HG02763 (cell line): ENCODE data around the gene CTR9.
A peak's percentile ranks its signal among the peaks of the same experiment; 100 is the strongest.

ENCODE experiments used
- ATAC-seq: cut with Tn5 transposase; IDR thresholded peaks from one replicate; pipeline ENCODE4 v1.9.1; 2021; ENCODE audit warnings: mild to moderate bottlenecking, moderate library complexity; ENCODE audit not compliant: unreplicated experiment

The CTR9 gene

DNA sequence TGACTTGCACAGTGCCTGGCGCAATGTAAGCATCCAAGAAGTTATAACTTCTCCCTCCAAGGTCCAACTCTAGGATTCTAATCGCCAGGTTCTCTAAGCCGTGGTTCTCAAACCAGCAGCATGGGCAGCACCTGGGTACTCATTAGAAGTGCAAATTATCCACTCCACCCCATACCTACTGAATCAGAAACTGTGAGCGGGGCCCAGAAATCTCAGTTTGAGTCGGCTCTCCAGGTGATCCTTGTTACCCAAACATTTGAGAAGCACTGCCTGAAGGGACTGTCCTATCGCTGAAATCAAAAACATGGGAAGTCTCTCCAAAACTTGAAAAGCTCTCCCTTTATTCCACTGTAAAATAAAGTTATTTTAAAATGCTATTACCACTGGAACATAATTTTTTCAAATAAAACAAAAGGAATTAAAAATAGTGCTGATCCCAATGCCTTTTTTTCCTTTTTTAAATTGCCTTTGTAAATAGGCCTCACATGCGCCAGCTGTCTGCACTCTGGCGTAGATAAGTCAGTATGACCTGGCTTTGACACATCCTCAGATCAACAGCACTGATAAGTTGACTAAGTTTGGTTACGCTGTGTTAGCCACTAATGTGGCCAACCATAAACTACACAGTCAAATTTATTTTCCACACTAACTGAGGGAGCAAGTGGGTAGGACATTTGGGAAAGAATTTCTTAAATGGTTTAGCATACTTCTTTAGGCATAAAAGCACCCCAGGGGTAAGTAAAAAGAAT, 8.4 kb upstream of the CTR9 start:
- no peak for ATAC-seq

DNA sequence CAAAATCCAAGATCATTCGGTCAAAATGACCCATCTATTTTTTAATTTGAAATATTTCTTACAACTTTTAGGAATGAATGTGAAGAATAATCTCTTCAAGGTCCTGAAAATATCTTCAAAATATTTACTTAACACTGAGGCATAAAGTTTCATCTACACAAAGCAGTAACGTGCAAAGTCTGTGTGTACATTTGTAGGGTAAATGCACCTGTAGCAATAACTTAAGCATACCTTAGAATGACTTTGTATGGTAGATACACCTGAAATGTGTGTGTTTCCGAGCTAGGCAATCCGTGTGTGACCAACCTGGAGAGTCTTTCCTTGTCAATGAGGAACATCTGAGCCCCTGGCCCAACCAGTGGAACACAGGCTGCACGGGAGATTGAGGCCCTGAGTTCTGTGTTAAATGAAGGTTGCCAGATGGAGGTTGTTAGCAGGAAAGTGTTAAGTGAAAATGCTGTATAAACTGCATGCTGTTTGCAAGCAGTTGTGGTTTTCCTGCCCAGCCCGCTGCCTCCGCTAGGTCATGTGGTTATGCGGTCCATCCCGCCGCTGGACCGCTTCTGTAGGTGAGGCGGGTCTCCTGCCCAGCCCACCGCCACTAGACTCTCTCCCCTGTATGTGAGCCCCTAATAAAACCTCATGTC, 7.6 kb upstream of the CTR9 start:
- ATAC-seq: peak; percentile 45

DNA sequence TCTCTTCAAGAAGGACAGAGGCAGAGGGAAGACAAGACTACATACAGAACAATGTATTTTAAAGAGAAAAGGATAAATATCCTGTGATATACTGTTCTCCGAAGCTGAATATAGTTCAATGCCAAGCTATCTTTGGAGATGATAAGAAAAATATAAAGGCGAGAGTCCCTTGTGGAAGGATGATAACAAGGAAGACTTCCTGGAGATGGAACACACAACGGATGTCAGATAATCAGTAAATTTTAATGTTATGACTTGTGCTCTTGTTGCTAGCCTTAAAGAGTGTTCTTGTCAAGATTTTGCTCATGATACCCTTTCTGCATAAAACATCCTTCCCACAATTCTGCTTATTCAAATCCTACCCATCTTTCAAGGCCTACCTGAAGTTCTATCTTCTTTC, 6.8 kb upstream of the CTR9 start:
- ATAC-seq: no peak

DNA sequence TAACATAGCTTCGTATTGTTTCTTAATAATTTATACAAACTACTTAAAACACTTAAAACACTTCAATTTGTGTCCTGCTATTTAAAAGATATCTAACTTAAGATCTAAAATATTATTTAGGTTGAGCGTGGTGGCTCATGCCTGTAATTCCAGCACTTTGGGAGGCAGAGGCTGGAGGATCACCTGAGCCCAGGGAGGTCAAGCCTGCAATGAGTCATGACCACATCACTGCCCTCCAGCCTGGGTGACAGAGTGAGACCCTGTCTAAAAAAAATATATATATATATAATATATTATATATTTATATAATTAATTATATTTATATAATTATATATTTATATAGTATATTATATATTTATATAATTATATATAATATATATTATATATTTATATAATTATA, 4.2 kb upstream of the CTR9 start:
- no peak for ATAC-seq

DNA sequence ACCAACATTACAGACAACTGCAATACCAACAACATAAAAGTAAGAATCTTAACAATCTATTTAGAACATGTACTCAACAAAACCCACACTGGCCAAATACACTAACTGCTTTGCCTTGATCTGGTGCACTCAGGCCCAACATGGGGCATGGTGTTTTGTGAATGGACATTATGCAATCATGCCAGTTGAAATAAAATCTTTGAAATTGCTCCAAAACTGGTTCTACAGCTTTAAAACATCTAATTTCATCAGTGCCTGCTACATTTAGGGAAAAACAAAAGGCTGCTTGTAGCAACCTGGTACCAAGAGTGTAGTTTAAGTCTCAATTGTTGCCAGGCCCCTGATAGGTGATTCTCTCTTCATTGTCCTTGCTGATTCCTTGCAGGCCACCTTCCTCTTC, 3.3 kb upstream of the CTR9 start:
- no peak for ATAC-seq

DNA sequence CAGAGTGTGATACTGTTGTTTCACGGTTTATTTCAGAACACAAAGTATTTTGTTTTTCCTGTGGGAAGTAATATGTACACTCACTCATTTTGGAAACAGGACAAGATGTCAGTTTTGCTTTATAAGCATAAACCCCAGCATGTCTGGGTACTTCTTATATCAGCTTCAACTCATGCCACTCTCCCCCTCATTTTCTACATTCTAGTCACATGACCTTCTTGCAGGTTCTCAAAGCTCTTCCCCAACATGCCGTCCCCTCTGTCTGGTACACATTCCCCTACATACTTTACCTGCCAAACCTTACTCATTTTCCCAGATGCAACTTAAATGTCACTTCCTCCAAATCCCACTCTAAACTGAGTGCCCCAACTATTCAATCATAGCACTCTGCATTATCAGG, 1.6 kb upstream of the CTR9 start:
- ATAC-seq: no peak

DNA sequence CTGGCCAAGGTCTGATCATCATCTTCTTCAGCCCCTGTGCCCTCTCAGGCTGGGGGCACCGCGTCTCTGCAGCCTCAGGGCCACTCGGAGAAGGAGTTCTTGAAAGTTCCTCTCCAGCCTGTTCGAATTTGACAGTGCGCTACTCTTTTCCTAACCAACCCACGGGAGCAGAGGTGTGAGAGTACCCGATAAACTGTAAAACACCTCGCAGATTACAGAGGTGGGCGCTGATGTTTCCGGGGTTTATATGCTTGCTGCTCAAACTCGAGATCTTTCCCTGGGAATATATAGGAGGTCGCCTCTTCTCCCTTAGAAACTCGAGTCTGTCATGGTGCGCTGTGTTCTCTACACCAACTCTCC, 515 bp downstream of the CTR9 start:
- ATAC-seq: no peak

DNA sequence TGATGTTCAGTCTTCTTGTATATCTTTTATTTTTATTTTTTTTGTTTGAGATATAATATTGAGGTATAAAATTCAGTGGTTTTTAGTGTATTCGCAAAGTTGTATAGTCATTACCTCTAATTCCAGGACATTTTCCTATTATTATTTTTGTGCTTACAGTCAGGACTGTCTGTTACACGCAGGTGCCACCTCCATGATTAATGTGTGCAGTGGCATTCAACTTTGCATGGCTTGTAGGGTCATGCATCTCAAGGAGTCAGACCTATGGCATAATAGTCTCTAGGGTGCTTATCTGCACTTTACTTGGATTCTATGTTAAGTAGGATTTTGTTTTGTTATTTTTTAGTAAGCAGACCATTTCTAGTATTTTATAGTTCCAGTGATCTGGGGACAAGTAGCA, 1.0 kb downstream of the CTR9 start:
- no peak for ATAC-seq

DNA sequence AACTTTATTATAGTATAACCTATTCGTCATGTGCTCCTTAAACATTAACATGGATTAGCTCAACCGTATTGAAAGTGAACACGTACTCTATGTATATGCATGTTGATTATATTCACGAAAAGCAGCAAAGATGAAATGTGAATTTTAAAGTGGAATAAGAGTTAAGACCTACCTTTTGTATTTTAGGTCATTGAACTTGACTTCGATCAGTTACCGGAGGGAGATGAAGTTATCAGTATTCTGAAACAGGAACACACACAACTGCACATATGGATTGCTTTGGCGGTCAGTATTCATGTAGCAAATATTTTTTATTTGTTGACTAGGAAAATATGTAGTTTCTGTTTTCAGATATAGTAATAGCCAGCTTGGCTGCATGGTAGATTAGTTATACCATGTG, 1.4 kb downstream of the CTR9 start:
- ATAC-seq: no peak

DNA sequence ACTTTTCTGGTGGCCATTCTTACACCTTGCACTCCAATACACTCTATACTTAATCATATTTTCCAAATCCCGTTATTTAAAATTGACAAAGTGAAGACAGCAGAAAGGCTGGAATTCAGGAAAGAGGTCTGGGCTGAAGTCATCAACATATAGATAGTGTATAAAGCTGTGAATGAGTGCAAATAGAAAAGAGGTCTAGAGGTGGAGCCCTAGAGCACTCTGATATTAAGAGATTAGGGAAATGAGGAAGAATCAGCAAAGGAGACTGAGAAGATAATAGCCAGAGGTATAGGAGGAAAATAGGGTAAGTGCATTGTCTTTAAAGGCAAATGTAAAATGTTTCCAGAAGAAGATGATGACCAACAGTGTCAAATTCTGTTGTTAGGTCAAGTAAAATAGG, 7.9 kb downstream of the CTR9 start:
- no peak for ATAC-seq

DNA sequence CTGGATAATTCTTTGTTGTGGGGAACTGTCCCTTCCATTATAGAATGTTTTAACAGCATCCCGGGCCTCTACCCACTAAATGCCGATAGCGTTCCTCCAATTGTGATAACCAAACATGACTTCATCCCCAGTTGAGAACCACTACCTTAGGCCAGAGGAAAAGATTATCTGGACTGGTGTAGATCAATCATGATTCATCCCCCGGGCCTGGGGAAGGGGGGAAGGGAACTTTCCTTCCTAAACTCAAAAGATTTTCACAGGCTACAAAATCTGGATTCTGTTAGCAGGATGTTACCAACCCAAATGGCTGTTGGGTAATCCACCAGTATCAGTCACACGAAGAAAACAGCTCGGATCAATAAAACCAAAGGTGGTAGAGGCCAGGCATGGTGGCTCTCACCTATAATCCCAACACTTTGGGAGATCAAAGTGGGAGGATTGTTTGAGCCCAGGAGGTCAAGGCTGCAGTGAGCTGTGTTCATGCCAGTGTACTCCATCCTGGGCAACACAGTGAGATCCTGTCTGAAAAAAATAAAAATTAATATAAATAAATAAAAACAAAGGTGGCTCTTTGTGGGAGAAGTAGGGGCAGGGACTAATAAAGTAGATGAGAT, 10.1 kb downstream of the CTR9 start:
- no peak for ATAC-seq

DNA sequence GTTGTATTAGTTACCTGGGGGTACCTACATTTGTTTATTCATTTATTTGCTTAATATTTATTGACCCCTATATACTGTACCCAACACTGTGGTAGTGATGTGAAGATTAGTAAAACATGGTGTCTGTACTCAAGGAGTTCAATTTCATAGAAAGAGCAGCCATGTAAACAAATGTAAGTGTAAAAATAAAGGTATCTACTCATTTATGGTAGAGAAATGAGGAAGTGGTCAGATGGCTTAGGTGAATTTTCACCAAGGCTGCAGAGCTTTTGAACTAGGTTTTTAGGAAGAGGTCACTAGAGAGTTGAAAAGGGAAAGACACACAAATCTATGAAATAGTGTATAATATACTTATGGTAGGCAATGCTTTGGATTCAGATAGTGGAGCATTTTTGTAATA, 11.1 kb downstream of the CTR9 start:
- peak; percentile 56 for ATAC-seq

DNA sequence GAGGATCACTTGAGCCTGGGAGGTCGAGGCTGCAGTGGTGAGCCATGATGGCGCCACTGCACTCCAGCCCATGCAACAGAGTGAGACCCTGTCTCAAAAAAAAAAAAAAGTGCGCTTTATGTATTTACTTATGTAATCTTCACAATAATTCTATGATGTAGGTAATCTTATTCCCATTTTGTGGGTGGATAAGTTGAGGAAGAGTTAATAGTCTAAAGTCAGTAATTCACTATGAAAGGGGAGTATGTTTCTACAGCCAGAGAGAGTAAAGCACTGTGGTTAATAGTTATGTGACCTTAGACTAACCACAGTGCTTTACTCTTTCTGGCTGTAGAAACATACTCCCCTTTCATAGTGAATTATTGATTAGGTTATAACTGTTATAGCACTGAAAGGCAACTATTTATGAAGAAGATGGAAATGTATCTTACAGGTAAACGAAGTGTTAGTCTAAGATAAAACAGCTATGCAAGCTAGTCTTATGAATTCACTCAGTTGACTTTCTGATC, 11.9 kb downstream of the CTR9 start:
- ATAC-seq: no peak

DNA sequence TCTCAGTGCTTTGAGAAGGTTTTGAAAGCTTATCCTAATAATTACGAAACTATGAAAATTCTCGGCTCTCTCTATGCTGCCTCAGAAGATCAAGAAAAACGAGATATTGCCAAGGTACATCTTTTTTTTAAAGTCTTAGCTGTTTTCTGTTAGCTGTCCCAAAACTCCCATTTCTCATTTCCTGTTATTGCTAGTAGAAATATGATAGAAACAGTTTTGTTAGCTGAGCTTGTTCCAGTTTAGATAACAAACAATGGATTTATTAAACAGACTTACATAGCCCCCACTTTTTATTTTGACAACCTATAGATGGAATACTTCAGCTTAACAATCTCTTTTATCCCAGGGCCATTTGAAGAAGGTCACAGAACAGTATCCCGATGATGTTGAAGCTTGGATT, 12.7 kb downstream of the CTR9 start:
- no peak for ATAC-seq

DNA sequence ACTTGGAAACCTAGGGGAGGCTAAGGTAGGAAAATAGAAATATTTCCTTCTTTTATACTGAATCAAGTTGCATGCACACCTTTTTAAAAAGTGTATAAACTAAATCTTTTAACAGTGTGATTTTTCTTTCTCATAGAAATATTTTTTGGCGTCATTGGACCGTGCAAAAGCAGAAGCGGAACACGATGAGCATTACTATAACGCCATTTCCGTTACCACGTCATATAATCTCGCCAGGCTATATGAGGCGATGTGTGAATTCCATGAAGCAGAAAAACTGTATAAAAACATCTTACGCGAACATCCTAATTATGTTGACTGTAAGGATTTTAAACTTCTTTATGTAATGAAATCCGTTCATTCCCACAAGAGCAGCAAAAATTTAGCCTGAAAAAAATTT, 13.4 kb downstream of the CTR9 start:
- no peak for ATAC-seq

DNA sequence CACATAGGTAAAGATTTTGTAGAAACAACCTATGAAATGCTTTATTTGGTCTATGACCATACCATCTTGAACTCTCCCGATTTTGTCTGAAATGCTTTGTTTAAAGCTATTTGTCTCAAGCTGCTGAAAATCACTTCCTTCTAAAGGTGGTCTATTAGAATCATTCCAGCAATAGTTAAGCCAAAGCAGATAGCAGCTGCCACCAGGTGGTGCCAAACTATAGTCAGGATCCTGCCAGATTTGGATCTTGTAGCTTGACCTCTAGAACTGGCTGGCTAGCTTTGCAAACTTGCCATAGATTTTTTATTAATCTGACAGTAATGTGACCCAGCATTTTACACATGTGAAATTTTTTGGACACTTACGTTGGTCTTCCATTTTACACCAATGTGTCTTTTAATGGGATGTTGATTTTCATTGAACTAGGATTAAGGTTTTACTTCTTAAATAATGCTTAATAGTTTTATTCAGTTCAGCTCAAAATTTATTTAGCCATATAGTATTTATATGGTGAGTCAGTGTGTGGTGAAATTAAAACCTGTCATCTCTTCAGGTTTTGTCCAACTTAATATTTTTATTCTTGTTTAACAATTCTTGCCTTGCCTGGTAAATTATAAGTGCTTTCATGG, 19.7 kb downstream of the CTR9 start:
- no peak for ATAC-seq

DNA sequence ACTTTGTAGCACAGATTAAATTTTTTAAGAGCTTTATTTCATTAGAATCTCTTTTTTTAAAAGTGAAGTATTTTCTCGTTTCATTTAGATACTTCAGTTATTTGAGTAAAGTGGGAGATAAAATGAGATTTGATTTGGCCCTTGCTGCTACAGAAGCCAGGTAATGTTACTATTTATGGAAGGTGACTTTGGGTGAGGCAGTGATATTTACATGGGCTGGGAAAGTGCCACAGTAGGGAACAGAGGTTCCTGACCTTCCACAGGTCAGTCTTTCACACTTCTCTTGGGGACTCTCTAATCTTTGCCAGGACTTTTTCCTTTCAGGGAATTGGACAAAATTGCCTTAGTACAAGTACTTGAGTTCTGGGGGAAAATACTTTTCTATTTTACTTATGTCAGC, 20.4 kb downstream of the CTR9 start:
- no peak for ATAC-seq

DNA sequence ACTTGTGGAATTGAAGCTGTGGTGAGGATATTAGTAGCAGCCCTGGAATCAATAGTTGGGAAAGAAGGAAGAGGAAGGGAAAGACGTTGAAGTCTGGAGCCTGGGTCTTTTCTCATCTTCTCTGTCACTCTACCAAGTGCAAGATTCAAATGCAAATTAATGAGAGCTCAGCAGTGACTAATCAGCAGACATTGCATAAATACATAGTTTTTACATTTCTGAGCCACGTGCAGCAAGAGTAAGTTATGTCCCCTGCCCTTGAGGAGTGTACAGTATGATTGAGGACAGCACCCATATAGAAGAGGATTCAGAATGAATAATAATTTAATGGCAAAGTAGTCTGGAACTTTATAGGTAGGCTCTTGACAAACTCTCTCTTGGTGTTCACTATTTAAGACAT, 23.8 kb downstream of the CTR9 start:
- no peak for ATAC-seq

DNA sequence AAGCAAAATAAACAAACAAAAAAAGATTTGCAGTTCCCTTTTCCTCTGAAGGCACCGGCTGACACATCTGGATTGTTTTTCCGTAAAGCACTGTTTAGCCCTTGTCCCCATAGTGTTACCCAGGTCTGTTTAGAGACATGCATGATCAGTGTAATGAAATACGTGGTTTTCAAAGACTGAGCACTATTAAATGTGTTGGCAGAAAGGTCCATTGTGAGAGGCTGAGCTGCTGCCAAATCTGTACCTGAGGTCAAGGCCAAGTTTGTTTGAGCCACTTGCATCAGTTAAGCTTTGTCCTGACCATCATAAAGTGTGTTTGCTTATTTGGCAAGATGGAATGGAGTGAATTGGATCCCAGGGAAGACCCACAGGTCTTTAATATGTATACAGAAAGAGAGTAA, 26.3 kb downstream of the CTR9 start:
- ATAC-seq: no peak

DNA sequence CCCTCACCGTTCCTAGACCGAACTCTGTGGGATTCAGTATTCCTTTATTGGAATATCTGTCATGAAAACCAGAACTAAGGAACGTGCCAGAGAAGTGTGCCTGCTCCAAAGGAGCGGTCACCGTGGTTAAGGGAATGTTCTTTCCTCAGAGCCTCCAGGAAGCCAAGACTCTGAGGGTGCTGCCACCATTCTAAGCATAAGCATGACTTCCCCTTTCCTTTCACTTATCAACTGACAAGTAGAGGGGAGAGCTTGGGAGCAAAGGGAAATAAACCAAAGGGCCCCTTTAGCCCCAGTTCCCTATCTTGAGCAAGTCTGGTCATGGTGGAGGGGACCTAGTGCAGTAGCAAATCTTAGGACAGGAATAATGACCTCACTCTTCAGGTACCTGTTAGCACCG, 26.8 kb downstream of the CTR9 start:
- ATAC-seq: no peak

DNA sequence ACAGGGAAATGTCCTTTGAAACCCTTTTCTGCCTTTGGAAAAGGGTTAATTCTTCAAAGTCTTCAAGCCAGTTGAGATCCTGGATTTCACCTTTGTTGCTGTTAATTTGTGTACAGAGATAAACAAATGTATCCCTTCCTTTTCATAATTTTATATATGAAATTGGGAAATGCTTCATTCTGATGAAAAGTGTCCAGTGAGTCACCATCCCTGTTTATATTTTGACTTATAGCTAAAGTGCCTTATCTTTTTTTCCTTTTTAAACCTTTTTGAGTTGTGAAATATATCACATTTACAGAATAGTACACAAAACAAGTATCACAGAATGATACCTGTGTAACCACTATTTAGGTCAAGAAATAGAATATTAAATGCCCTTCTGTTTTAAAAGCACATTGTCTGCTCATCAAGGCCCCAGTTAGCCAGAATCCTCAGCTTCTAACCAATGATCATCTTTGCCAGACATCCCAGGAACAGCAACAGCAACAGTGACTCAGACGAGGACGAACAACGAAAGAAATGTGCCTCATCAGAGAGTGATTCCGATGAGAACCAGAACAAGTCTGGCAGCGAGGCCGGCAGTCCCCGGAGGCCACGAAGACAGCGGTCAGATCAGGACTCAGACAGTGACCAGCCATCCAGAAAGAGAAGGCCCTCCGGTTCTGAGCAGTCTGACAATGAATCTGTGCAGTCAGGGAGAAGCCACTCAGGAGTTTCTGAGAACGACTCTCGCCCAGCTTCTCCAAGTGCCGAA, 27.3 kb downstream of the CTR9 start:
- ATAC-seq: no peak
